22Rv1 (cell line): Measurements from ENCODE around the gene UBL7.
"Not testable (repeated sequence)": the region's sequence is repeated elsewhere in the genome, so short reads cannot be mapped to it uniquely, and the experiment has no call there.

Experiments
- CTCF ChIP-seq: fragments of 450-650 bp; IDR thresholded peaks from 2 replicates; pipeline ENCODE4 v1.5.1; 2017; ENCODE audit warnings: mild to moderate bottlenecking
- ZFX ChIP-seq: fragments of 450-650 bp; IDR thresholded peaks from 2 replicates; pipeline ENCODE4 v1.6.1; 2017; ENCODE audit warnings: antibody characterized with exemption, borderline replicate concordance

DNA sequence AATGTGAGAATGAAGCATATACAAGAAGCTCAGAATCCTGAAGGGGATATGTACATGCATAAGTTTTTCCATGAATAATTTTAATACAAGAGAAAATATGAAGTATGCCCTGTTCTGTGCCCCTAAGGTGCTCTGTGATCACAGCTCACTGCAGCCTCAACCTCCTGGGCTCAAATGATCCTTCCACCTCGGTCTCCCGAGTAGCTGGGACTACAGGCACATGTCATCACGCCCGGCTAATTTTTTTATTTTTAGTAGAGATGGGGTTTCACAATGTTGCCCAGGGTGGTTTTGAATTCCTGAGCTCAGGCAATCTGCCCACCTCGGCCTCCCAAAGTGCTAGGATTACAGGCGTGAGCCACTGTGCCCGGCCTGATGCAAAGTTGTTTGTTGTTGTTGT lies 10.7 kb upstream of the UBL7 start:
- not testable (repeated sequence) for TF ChIP-seq CTCF, ZFX
